VCaP (cell line): ENCODE results near the gene LGI1.
A peak's percentile ranks its signal among the peaks of the same experiment; 100 is the strongest.

ENCODE experiments used
- H3K27ac ChIP-seq: fragments of 450-650 bp; 2 replicates; pipeline ENCODE4 v1.5.1; 2017
- TF ChIP-seq, protein P1 (sequence below): fragments of 450-650 bp; conservative IDR thresholded peaks from 2 replicates; pipeline ENCODE4 v1.5.1; 2017; ENCODE audit warnings: mild to moderate bottlenecking, moderate library complexity

Gene LGI1

DNA sequence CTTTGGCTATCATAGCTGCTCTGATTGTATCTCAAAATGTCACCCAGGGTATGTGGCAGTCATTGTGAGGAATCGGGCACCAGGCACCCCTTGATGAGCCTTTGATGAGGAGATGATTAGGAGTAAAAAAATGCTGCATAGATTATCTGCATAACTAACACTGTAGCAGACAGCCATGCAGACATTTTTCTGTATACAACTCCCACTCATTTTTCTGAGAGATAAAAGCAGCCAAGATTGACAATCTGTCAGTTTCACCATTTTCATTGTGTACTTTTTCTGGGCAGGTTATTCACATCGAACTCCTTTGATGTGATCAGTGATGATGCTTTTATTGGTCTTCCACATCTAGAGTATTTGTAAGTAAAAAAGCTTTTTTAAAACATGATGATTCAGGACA, 19.4 kb downstream of the LGI1 start:
- H3K27ac ChIP-seq = no peak overlapping the region
- TF ChIP-seq, protein P1, sequence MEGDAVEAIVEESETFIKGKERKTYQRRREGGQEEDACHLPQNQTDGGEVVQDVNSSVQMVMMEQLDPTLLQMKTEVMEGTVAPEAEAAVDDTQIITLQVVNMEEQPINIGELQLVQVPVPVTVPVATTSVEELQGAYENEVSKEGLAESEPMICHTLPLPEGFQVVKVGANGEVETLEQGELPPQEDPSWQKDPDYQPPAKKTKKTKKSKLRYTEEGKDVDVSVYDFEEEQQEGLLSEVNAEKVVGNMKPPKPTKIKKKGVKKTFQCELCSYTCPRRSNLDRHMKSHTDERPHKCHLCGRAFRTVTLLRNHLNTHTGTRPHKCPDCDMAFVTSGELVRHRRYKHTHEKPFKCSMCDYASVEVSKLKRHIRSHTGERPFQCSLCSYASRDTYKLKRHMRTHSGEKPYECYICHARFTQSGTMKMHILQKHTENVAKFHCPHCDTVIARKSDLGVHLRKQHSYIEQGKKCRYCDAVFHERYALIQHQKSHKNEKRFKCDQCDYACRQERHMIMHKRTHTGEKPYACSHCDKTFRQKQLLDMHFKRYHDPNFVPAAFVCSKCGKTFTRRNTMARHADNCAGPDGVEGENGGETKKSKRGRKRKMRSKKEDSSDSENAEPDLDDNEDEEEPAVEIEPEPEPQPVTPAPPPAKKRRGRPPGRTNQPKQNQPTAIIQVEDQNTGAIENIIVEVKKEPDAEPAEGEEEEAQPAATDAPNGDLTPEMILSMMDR = no peak

DNA sequence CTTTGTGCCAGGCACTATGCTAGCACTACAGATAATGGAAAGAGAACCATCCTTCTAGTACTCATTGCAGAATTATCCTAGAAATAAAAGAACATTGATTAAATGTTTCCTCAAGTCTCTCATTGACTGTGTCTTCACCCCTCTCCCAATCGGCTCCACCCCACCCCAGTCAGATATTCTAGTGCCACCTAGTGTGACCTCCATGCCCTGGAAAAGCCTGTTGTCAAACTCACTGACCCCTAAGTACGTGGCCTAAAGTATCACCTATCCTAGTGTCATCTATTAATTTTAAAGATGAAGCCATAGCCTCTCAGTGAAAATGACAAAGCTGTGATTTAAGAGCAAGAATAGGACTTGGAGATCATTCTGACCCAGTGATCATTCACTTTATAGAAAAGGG, 26.3 kb downstream of the LGI1 start:
- TF ChIP-seq, protein P1 = no peak
- H3K27ac ChIP-seq = no peak overlapping the region; the same call in 1 of the 2 replicates

DNA sequence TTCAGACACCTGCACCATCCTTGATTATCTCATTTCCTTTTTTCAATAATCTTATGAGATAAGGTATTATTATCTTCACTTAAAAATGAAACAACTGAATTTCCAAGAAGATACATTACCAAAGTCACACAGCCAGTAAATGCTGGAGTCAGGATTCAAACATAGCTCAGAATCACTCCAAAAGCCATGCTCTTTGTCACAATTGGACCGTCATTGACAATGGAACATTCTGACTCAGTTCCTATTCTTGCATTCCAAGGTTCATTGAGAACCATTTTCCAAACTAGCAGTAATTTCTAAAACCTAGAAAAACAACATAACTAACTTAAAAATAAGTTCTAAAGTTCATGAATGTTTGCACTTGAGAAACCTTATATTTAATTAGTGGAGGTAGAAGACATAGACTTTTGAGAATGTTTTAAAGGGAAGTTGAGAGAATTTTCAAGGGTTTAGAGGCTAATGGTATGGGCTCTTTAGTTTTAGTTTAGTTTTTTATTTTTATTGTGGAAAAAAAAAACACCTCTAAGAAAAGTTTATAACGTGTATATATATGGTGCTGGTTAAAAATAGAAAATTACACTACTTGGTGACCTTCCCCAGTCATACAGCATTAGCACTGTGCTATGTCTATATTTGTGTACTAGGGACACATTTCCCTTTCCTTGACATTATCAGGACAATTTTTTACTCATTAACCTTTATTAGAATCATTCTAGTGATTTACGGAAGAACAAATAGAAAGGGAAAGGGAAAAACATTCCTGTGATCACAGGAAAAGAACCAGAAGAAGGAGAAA, 30.9 kb downstream of the LGI1 start:
- TF ChIP-seq, protein P1 = no peak
- peak overlapping the region; percentile 94 for H3K27ac ChIP-seq

DNA sequence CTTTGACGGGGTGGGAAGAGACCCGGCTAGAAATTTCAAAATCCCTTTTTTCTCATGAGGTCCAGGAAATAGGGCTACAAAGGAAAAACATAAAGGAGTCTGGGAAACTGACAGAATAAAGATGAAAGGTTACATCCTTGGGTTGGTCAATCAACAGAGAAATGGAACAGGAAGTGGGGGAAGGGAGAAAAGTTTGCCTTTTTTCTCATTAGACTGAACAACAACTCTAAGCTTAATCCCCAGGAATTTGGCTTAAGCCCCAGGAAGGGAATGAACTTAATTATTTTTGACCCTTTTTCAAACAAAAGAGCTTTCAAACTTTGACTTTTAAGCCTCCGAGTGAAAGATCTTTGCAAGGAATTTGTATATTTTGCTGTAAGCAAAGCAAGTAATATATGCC, 32.7 kb downstream of the LGI1 start:
- TF ChIP-seq, protein P1 = no peak
- H3K27ac ChIP-seq = peak overlapping the region; percentile 94

DNA sequence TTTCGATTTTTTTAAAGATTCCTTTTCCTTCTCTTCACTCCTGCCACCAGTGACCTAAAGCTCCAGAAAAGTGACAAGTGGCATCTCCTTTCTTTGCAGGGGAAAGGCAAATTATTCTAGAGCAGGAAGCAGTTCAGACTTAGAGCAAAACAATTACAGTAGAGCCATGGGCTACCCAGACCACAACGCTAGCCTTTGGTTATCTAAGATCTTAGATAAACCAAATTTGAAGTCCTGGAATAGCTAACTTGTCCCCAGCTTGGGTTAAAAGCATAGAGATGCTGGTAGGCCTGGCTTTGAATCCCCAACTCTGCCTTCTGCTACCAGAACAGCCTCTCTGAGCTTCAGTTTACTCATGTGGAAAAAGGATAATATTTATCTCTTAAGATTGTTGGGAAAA, 38.4 kb downstream of the LGI1 start:
- peak overlapping the region; percentile 79 for H3K27ac ChIP-seq
- TF ChIP-seq, protein P1 = no peak

DNA sequence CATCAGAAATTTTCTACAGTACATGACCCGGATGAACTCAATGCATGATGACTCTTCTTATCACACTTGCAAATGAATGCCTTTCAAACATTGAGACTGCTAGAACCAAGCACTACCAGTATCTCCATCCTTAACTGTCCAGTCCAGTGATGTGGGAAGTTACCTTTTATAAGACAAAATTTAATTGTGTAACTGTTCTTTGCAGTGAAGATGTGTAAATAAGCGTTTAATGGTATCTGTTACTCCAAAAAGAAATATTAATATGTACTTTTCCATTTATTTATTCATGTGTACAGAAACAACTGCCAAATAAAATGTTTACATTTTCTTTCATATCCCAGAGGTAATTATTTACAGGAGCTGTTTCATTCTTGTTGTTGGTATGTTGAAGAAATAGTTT, 40.1 kb downstream of the LGI1 start:
- H3K27ac ChIP-seq = peak overlapping the region; percentile 79
- TF ChIP-seq, protein P1 = no peak

DNA sequence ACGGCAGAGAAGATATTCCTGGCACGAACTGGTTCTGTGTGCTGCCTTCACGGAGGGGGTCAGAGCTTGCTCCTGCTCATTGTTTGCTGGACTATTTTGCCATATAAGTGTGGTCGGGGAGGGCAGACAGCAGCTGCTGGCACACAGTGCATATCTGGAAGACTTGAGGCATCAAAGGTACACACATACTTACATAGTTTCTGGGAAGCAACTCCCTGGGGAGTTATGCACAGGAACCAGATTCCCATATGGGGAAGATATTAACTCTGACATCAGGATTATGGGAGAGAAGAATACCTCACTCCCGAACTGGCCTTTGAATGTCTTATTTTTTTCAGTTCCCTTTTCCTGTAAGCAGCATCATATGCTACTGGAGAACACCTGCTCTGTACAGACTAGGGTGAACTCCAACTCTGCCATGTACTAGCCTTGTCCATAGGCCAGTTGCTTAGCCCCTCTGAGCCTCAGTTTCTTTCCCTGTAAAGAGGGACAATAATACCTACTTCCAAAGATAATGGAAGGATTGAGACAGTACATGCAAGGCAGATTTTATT, 41.5 kb downstream of the LGI1 start:
- TF ChIP-seq, protein P1 = no peak

More for the DNA sequence above, 41.5 kb downstream of the LGI1 start:
- peak overlapping the region; percentile 79 for H3K27ac ChIP-seq
